HG03108 (cell line): ENCODE data around the gene MRM3.
A peak's percentile ranks its signal among the peaks of the same experiment; 100 is the strongest.
"Not testable (repeated sequence)": the region's sequence is repeated elsewhere in the genome, so short reads cannot be mapped to it uniquely, and the experiment has no call there.

Experiments
- ATAC-seq: cut with Tn5 transposase; IDR thresholded peaks from one replicate; pipeline ENCODE4 v1.9.1; 2021; ENCODE audit warnings: moderate library complexity; ENCODE audit not compliant: unreplicated experiment

The MRM3 gene

GRCh38 chr17:781805-782731 lies at the start of gene MRM3, which contains the start of gene GLOD4:
TSS of gene MRM3 (plus strand) at chr17:782353. CDS start at chr17:782379, 26 bp downstream.
TSS of gene GLOD4 (minus strand) at chr17:782280. CDS start at chr17:782255, 25 bp downstream.
- peak; percentile 74 for ATAC-seq

GRCh38 chr17:732902-733720 lies 49.0 kb upstream of the MRM3 start:
- peak; percentile 35 for ATAC-seq

GRCh38 chr17:733743-734142 lies 48.4 kb upstream of the MRM3 start:
- ATAC-seq, result no peak

GRCh38 chr17:737561-738113 lies 44.5 kb upstream of the MRM3 start:
- no peak for ATAC-seq

GRCh38 chr17:740240-741017 lies 41.7 kb upstream of the MRM3 start:
- ATAC-seq, result peak; percentile 57

GRCh38 chr17:742147-742793 lies 39.9 kb upstream of the MRM3 start:
- ATAC-seq, result no peak

GRCh38 chr17:743139-743538 lies 39.0 kb upstream of the MRM3 start:
- ATAC-seq, result no peak

GRCh38 chr17:744937-745336 lies 37.2 kb upstream of the MRM3 start:
- ATAC-seq, result no peak

GRCh38 chr17:745406-745805 lies 36.7 kb upstream of the MRM3 start:
- no peak for ATAC-seq

GRCh38 chr17:746181-746580 lies 36.0 kb upstream of the MRM3 start:
- no peak for ATAC-seq

- no peak for ATAC-seq
Measured at GRCh38 chr17:746783-747629, 35.1 kb upstream of the MRM3 start.

GRCh38 chr17:748604-749003 lies 33.5 kb upstream of the MRM3 start:
- not testable (repeated sequence) for ATAC-seq

GRCh38 chr17:749359-749758 lies 32.8 kb upstream of the MRM3 start:
- ATAC-seq, result not testable (repeated sequence)

- no peak for ATAC-seq
Measured at GRCh38 chr17:750431-751037, 31.6 kb upstream of the MRM3 start.

GRCh38 chr17:751269-752001 lies 30.7 kb upstream of the MRM3 start:
- peak; percentile 24 for ATAC-seq

- ATAC-seq, result peak; percentile 82
Measured at GRCh38 chr17:752002-752619, 30.0 kb upstream of the MRM3 start, which contains the start of gene GEMIN4. TSS of gene GEMIN4 (minus strand) at chr17:752264. CDS start at chr17:752142, 122 bp downstream.

GRCh38 chr17:752620-753219 lies 29.4 kb upstream of the MRM3 start:
- no peak for ATAC-seq
